Pons (tissue), 1 donor: Measurements from ENCODE around the gene WAPL.

Experiments
- DNase-seq: peaks from one replicate; pipeline ENCODE4 v3.0.0-alpha.2; 2016; ENCODE audit warnings: low spot score

WAPL gene

DNA sequence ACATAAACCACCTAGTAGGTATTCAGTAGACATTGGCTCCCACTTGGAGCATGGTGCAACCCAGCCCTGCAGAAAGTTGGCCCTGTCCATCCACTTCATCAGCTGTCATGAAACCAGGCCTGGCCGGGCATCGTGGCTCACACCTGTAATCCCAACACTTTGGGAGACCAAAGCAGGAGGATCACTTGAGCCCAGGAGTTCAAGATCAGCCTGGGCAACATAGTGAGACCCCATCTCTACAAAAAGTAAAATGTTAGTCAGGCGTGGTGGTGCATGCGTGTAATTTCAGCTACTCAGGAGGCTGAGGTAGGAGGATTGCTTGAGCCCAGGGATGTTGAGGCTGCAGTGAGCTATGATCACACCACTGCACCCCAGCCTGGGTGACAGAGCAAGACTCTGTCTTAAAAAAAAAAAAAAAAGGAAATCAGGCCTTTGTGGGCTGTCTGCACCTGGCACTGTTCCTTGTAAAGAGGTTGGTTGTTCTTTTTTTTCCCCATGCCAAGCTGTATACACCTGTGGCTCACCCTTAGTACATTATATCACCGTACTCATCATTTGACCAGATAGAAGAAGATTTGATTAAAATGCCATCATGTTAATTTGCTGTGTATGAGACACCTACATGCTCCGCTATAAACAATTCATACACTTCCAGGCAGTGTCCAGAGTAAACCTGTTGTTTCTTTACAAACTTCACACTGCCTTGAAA, 109.6 kb downstream of the WAPL start:
- DNase-seq, result no peak

DNA sequence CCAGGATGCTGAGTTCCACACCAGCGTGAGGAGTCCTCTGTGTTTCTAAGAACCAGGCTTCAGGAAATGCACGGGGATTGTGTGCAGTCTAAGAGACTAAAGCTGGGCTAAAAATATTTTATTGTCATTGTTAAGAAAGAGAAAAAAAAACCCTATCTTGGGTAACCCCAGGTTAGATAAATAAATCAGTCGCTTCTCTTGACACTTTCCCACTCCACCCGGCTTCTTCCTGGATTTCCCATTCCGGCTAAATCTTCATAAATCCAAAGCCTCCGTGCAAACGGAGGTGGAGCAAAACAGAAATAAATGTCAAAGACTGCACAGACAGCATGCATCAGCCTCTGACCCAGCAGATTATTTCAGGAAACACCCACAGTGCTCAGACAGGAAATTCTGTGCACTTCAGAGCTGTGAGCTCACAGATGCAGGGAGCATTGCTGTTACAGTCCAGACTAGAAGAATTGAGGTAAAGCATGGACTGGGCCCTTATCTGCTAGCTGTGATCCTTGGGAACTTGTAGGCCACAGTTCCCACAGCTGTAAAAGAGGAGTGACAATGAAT, 110.2 kb downstream of the WAPL start:
- peak; percentile 67 for DNase-seq

DNA sequence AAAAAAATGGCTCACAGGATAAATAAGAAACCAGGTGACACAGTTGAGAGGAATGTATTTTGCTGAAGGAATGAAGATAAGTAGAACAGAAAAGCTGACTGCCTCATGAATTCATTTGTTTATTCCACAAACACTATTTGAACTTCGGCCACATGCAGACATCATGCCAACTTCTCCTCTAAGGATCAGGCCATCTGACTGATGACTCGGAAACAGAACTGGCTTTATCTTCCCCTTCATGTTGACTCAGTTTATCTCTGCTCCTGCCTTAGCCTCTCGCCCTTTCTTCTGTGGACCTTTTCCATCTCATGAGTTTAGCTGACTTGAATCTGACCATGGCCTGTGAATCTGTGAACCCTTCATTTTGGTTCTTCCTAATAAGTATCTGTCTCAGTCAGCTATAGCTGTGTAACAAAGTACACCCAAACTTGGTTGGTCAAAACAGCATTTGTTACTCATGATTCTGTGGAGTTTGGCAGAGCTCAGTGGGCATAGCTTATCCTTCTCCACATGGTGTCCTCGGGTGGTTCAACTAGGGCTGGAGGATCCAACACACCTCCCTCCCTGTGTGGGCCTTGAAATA, 111.0 kb downstream of the WAPL start:
- DNase-seq, result no peak

DNA sequence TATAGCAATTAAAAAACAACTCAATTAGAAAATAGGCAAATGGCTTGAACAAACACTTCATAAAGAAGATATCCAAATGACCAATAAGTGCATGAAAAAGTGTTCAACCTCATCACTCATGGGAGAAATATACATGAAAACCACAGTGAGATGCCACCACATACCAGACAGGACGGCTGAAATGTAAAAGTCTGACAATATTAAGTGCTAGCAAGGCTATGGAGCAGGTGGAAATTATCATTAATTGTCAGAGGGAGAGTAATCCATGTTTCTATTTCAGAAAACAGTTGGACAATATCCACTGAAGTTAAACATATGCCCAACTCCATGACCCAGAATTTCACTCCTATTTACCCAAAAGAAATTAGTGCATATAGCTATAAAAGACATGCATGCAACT, 112.4 kb downstream of the WAPL start:
- DNase-seq, result no peak

DNA sequence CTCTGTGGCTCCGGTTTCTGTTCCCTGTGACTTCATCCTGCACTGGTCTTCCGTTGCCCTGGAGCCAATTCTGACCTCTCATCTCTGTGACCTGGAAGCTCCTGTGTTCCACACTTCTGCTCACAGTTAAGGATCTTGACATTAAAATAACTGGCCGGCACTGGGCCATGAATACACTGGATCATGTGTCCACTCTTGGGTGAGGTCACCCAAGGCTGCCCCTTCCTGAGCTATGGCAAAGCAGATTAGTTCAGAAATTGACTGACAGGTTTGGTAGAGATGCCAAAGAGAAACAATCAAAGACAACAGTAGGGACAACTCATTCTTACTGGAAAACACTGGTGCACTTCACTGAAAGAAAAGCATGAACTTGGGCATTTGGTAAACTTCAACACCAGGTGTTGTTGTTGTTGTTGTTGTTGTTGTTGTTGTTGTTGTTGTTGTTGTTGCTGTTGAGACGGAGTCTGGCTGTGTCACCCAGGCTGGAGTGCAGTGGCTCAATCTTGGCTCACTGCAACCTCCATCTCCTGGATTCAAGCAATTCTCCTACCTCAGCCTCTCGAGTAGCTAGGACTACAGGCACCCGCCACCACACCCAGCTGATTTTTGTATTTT, 118.3 kb downstream of the WAPL start:
- DNase-seq, result no peak

DNA sequence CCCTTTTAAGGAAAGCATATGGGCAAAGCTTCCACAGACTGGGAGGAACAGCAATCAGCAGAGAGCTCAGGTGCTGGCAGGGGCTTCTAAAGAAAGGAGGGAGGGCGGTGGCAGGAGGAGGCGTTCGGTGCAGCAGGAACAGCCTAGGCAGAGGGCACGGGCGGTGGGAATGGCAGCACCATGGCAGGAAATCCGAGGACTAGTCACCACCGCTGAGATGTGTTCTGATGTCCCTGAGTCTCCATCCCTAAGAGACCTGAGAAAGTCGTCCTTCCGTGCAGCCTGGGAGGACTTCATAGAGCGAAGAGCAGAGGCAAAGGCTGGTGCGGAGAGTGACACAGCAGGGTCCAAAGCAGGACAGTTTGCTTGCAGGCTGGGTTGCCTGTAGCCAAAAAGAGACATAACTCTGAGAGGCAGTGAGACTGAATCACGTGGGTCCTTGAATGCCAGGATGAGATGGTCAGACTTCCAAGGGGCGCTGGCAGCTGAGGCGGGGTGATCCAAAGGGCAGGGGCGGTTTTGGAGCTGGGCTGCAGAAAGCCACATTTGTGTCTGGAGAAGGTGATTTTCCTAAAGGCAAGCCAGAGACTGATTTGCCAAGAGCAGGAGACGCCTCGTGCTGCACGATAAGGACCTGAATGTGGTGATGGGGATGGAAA, 119.2 kb downstream of the WAPL start:
- no peak for DNase-seq

DNA sequence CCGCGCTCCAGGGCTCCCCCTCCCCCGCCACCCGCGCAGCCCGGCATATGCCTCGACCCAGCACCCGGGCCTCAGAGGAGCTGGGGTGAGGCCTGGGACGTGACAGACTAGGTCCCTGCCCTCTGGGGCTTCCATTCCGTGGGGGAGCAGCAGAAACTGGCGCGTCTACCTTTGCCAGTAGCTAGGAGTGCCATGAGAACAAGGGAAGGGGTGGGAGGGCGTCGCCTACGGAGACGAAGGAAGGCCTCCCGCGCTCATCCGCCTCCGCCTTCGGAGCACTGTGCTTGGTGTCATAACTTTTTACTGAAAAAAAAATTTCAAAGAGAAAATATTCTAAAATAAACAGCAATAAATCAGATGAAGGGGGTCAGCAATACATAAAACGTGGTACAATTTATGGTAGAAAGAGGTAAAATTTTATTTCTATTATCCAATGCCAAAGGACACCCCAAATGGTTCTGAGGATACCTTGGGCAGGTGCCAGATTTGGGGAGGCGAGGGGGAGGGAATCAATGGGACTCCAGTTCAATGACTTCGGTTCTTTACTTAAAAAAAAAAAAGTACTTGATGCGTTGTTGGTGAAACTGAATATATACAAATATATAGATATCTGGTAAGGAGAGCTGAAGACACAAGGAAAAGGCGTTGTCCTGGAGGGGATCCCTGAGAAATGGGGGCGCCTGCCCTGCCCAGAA, 119.9 kb downstream of the WAPL start:
- no peak for DNase-seq

DNA sequence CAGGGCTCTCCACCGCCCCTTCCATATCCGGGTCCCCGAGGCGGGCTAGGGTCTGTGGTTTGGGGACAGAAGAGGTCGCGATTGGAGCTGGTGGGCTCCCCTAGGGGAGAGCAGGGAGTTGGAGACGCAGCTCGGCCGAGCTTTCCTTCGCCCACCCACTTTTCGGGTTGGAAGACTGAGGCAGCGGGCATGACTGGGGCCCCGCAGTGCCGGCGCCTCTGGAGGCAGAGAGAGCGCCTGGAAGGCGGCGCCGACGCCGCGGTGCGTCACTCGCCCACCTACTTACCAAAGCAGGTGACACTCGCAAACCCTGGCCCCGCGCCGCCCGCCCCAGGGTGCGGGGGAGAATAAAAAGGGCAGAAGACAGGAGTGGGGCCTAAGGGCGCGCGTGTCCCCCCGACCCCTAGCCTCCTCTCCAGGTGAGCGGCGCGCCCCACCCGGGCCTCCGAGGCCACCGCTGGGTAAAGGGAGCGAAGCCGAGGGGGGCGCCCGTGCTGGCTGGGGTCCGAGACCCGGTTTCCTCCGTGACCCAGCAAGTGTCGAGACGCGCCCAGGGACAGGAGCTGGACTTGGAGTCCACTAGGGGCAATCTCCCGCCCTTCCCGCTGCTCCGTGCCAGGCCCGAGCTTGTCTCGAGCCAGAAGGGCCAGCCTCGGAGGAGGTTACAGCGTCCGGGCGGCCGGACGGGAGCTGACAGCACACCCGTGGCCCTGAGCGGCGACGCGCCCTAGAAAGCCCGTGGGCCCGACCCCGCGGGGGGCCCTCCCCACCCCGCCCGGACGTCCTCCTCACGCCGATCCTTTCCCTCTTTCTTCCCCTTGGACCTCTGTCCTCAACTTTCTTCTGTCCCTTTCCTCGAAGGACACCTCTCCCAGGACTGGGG, 120.6 kb downstream of the WAPL start:
- peak; percentile 28 for DNase-seq

DNA sequence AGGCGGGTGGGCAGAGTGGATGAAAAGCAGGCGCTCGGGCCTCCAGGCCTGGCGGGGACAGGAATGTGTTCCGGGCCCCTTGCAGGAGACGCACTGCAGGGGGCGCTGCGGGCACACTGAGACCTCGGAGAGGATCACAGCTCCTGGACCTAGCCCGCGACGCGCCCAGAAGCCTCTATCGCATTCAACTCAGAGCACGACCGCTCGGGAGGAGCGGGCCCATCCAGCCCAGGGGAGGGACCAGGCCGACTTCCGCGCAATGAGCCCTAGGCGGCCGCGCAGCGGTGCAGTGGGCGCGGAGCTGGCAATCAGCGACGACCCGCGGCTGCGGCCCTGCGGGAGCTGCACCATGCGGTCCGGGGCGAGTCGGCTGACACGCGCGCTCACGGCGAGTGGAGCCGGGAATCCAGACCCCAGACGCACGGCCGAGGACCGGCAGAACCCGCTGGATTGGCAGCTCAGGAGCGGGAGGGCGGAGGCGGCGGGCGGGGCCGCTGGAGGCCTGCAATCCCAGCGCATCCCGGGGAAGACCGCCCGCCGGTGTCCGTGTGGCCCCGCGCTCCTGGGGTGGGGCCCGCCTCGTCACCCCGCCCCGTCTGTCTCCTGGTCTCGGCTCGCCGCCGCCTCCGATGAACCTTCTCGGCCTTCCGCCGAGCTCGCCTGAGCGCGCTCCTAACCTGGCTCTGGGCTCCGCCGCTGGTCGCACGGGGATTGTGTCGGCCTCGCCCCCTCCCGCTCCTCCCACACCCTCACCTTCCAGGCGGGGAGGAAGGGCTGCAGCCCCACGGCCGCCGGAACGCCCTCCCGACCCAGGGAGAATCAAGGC, 121.5 kb downstream of the WAPL start:
- peak; percentile 93 for DNase-seq

DNA sequence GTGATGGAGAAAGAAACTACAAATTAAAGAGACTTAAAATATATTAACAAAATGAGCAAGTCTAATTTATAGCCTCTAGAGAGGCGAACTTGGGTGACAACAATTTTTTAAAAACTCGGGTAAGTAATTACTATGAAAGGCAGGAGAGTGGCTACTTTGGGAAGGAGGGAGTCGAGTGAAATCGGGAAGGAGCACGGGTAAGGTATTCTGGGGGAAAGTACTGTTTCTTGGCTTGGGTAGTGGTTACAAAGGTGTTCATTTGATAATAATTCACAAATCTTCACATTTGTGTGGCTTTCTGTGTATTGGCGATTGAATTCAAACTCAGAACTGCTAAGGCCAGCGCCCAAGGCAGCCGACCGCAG, 122.1 kb downstream of the WAPL start:
- DNase-seq, result no peak

DNA sequence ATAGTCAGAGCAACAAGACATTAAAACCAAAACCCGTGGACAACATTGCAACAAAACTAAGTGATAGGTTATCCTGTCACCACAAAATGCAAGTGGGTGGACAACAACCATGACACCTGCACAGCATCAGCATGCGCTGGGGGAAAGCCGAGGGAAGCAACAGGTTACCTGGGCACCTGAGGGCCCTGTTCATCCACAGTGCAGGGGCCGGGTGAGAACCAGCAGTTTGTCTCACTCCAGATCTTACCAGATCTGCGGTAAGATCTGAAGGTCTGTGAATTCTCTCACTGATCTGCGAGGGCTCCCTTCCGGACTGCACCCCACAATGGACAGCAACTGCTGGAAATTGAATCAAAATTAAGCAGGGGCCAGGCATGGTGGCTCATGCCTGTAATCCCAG, 124.5 kb downstream of the WAPL start:
- no peak for DNase-seq

DNA sequence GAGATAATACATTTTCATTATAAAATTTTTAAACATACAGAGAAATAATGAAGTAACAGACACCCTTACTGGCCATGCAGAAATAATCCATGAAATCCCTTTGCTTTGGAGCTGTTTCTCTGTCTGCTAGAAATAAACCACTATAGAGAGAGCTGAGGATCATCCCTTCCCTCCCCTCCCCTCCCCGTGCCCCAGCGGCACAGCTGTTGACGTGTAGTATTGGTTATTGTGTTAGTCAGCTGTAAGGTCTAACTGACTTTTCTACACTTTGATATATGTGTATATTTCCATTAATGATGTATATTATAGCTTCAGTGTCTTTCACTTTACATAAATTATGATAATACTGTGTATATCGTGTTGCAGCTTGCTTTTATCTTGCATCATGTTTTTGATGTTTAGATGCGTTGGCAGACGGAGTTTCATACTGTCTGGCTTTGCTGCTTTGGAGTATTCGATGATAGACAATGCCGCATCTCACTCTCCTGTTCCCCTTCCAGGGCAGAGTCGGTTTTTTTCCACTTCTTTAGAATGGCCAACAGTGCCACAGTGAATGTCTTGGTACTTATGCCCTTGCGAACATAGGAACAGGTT, 127.6 kb downstream of the WAPL start:
- DNase-seq, result no peak

DNA sequence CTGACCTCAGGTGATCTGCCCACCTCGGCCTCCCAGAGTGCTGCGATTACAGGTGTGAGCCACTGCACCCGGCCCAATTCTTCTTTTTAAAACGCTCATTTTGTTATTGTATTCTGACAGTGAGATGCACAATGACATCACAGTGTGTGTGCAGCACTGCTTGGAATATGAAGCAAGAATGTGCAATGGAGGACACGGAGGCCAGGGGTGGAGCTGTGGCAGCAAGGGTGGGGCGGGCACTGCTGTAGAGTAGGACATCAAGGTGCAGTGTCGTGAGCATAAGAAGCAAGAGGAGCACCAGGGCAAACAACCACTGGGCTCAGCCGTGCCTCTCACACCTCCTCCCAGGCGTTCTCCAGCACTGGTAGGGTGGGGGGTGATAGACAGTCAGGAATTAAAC, 128.2 kb downstream of the WAPL start:
- no peak for DNase-seq

DNA sequence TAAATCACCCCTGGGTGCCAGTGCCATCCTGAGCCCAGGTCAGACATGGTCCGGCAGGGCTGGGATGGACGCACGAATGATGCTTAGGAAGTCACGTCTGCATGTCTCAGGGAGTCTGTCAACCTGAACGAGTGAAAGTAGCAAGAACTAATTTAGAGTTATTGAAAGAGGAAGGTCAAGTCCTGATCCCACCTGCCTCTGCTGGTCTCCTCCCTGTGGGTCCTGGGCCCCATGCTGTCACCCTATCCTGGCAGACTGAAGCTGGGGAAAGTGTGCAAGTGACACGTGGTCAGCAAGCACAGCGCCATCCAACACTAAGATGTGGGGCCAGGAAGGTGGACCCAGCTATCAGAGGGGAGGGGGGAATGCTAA, 128.9 kb downstream of the WAPL start:
- no peak for DNase-seq

DNA sequence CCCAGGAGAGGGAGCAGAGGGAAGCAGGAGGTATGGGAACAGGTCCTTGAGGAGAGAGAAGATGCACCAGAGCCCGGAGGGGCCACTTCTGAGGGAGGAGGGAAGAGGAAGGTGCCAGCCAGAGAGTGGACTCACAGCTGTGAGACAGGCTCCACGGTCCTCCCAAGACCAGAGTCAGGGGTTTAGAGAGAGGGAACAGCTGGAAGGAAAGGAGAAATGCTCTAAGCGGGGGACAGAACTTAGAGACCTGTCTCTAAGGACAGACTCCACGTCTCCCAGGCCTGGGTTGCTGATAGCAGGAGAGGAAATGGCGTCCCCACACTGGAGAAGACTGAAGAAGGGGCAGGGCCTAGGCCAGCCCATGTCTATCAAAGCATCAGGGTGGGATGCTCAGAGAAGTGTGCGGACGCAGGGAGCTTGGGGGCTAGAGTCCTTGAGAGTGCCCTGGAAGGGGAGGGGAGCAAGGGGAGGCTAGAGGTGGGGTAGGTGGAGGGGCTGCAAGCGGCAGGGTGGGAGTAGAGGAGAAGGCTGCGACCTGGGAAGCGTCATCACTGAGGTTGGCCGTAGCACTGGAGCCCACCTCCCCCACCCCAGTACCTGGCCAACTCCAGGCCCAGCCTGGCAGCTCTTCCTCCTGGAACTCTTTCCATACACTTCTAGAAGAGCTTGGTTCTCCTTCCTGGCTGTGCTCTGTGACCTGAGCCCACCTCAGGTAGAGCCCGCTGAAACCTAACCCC, 129.4 kb downstream of the WAPL start:
- no peak for DNase-seq

DNA sequence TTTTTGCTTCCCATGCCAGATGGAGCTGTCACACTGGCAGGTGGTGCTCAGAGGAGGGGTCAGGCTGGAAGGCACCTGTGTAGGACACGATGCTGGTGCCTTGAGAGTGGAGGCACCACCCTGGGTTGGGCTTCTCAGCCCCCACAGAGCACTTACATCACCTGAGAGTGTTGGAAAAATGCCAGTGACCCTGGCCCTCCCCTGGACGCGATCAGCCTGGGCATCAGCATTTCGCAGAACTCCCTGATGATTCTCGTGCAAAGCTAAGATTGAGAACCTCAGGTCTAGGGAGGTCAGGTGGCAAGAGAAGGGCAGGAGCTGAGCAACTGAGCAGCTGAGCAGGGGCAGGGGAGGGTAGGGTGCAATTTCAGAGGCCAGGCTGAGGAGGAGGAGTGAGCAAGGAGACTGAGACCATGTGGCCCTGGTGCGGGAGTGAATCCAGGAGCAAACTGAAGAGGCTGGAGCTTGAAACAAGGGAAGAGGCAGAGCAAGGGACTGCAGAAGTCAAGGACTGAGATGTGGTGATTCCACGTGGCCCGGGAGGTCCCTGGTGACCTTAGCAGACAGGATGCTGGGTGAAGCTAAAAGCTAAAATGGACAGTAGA, 130.3 kb downstream of the WAPL start:
- no peak for DNase-seq

DNA sequence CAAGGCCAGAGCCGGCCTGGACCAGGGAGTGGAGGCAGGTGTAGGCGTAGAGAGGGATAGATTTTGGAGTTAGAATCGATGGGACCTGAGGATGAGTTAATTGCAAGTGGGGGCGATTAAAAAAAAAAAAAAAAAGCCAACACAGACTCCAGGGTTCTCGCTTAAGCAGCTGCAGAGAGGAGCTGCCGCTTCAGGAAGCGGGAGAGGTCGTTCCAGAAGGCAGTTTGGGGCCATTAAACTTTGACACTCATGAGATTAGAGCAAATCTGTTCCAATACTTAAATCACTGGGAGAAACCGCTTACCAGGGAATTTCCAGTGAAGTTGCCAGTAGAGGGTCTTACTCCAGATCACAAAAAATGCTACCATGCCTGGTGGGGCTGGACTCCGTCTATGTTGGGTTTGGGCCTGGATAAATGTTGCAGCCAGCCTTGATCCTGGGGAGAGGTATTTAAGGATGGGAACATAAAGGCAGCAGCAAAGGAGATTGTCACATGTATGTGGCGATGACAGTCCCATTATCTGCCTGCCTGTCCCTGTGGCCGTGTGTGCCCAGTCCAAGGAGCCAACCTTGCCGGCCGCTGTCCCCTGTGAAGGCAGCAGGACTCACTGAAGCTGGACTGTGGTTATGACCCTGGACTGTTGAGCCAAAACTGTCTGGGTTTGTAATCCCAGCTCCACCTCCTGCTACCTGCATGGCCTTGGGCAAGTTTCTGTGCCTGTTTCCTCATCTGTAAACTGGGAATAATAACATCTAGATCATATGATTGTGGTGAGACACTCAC, 131.1 kb downstream of the WAPL start:
- DNase-seq, result no peak
